ENCODE results near the gene AAK1.

AAK1 gene

DNA sequence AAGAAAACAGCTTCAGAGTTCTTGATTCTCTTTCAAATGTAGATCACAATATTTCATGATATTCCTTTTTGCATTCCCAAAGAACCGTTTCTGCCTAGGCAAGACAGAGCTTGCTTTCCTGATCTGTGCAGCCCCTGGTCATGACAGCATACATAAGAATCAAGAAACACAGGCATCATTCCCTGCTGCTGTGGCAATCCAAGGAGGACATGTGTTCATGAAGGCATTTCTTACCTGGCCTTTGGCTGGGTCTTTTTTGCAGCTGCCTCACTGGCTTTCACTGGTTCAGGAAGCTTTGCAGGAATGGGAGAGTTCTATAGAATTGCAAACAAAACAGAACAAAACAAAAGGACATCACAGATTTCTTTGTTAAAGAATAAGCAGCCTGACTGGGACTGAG lies 118.7 kb downstream of the AAK1 start:
- no peaks in the 10 kb centered on the region for H3K9me3 ChIP-seq (ENCODE audit: control insufficient read depth, insufficient read depth, low read length)
- peaks cover 12% of the 10 kb centered on the region for H3K36me3 ChIP-seq (ENCODE audit: insufficient read depth, low read length)
- H3K4me1 ChIP-seq (ENCODE audit: insufficient read depth, low read length): peaks cover 10% of the 10 kb centered on the region; the same call in 1 of the 2 replicates
- no peak overlapping the region for H3K9ac ChIP-seq (ENCODE audit: low read depth, low read length)

DNA sequence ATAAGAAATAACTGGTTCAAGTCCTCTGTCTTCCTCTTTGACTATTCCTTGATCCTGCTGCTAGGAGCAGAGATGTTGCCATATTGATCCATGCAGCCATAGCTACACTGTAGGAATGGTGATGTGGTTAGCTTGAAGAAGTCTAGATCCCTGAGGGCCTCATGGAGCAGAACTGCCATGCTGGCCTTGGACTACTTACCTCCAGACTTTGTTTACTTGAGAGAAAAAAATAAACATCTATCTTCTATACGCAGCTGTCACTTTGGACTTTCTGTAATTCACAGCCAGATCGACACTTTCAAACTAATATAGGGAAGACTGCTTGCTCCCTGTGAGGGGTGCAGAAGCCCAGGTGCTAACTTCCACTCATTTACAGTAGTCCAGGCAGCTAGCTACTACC lies 121.8 kb downstream of the AAK1 start:
- peaks cover 11% of the 10 kb centered on the region for H3K36me3 ChIP-seq (ENCODE audit: insufficient read depth, low read length)
- no peaks in the 10 kb centered on the region for H3K9me3 ChIP-seq (ENCODE audit: control insufficient read depth, insufficient read depth, low read length)
- peaks cover 17% of the 10 kb centered on the region for H3K4me1 ChIP-seq (ENCODE audit: insufficient read depth, low read length)
- H3K9ac ChIP-seq (ENCODE audit: low read depth, low read length): no peak overlapping the region

DNA sequence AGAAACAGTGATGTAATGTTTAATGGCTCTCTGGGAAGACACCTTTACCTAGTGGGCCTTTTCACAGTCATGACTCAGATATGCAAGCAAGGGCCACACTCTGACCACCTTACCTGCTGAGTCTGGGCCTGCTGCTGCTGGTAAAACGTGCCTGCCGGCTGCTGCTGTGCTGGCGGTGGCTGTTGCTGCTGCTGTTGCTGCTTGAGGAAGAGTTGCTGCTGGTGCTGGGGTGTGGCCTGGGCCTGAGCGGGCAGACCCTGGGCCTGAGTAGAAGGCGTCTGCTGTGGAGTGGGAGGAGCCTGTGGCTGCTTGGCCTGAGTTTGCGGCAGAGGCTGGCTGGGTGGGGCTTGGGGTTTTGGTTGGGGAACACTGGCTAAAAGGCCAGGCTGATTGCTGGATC lies 124.7 kb downstream of the AAK1 start:
- H3K36me3 ChIP-seq (ENCODE audit: insufficient read depth, low read length): peaks cover 4% of the 10 kb centered on the region
- peaks cover 13% of the 10 kb centered on the region for H3K4me1 ChIP-seq (ENCODE audit: insufficient read depth, low read length)
- H3K9me3 ChIP-seq (ENCODE audit: control insufficient read depth, insufficient read depth, low read length): no peaks in the 10 kb centered on the region
- no peak overlapping the region for H3K9ac ChIP-seq (ENCODE audit: low read depth, low read length)

DNA sequence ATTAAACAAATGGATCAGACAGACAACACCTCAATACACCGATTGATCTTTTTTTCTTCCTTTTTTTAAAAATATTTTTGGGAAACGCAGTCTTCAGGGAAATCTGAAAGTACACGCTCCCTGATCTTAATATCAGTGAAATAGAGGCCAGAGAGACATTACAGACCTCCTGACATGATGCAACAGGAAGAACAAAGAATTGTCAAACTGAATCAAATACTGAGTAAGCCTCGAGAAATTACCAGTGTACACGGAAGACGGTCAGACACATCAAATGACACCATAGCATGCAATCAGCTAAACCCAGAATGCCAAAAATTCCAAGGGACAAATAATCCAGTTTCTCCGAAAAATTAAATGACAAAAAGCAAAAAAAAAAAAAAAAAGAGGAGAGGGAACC lies 126.1 kb downstream of the AAK1 start:
- H3K9ac ChIP-seq (ENCODE audit: low read depth, low read length): no peak overlapping the region
- H3K36me3 ChIP-seq (ENCODE audit: insufficient read depth, low read length): no peaks in the 10 kb centered on the region; the same call in none of the 2 replicates
- no peaks in the 10 kb centered on the region for H3K9me3 ChIP-seq (ENCODE audit: control insufficient read depth, insufficient read depth, low read length)
- H3K4me1 ChIP-seq (ENCODE audit: insufficient read depth, low read length): peaks cover 13% of the 10 kb centered on the region

DNA sequence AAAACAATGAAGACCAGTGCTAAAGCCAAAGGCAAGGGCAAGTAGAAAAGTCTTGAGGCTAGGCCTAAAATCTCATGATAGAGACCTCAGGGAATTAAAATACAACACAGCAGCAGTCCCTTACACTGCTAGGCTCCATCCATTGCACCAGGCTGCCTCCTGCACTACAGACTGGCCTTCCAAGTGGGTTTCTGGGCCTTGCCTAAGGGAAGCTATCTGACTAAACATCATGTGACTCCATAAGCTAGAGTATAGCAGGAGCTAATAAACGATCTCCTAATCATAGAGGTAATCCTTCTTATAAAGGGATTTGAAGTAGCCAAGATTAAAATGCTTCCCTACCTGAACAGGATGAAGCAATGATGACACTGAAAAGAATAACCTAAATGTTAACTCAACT lies 128.7 kb downstream of the AAK1 start:
- H3K9ac ChIP-seq (ENCODE audit: low read depth, low read length): no peak overlapping the region

DNA sequence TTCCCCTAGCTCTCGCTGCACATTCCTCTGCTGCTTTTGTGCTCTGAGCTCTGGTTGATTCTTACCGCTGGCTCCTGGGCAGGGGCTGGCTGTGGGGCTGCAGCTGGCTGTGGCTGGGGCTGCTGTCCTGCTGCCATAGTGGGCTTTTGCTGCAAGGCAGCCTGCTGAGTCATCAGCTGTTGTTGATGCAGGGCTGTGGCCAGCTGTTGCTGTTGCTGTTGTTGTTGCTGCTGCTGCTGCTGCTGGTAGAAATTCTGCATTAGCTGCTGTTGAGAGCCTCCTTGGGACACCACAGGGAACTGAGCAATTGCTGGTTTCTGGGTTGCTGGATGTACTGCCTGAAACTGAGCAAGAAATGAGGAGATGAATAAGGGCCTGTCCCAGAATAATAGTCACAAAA lies 129.1 kb downstream of the AAK1 start:
- H3K9me3 ChIP-seq (ENCODE audit: control insufficient read depth, insufficient read depth, low read length): no peaks in the 10 kb centered on the region
- no peak overlapping the region for H3K9ac ChIP-seq (ENCODE audit: low read depth, low read length)
- no peaks in the 10 kb centered on the region; the same call in 1 of the 2 replicates for H3K36me3 ChIP-seq (ENCODE audit: insufficient read depth, low read length)
- H3K4me1 ChIP-seq (ENCODE audit: insufficient read depth, low read length): peaks cover 9% of the 10 kb centered on the region

More for the DNA sequence above, 128.7 kb downstream of the AAK1 start:
- peaks cover 13% of the 10 kb centered on the region for H3K4me1 ChIP-seq (ENCODE audit: insufficient read depth, low read length)
- no peaks in the 10 kb centered on the region; the same call in 1 of the 2 replicates for H3K36me3 ChIP-seq (ENCODE audit: insufficient read depth, low read length)
- no peaks in the 10 kb centered on the region for H3K9me3 ChIP-seq (ENCODE audit: control insufficient read depth, insufficient read depth, low read length)

DNA sequence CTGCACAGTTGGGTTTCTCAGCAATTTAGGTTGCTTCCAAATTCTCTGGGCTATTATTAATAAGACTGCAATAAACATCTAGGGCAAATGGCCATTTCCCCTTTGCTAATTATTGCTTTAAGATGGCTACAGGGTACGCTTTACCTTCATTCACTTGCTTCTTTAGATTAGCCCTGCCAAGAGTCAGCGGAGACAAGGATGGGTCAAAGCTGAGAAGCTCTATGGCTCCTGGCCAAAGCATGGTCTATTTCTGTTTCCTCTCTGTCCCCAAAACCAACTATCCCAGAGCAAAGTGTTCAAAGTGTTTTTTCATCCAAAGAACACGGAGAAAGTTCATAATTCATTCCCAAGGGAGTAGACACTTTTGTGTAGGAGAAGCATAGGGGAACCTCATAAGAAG lies 131.1 kb downstream of the AAK1 start:
- Histone ChIP-seq H3K36me3 (ENCODE audit: insufficient read depth, low read length) (peaks cover 3% of the 10 kb centered on the region; the same call in 1 of the 2 replicates), H3K9me3 (ENCODE audit: control insufficient read depth, insufficient read depth, low read length) (no peaks in the 10 kb centered on the region), H3K9ac (ENCODE audit: low read depth, low read length) (no peak overlapping the region), H3K4me1 (ENCODE audit: insufficient read depth, low read length) (0 out of 2 replicates have a peak, but pooled peaks cover 6% of the 10 kb centered on the region)

DNA sequence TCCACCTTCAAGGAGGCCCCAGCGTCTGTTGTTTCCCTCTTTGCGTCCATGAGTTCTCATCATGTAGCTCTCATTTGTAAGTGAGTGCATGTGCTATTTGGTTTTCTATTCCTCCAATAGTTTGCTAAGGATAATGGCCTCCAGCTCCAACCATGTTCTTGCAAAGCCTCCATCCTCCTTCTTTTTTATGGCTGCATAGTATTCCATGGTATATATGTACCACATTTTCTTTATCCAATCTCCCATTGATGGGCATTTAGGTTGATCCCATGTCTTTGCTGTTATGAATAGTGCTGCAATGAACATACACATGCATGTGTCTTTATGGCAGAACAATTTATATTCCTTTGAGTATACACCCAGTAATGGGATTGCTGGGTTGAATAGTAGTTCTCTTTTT lies 133.3 kb downstream of the AAK1 start:
- Histone ChIP-seq H3K9ac (ENCODE audit: low read depth, low read length) (no peak overlapping the region), H3K9me3 (ENCODE audit: control insufficient read depth, insufficient read depth, low read length) (no peaks in the 10 kb centered on the region), H3K36me3 (ENCODE audit: insufficient read depth, low read length) (peaks cover 6% of the 10 kb centered on the region), H3K4me1 (ENCODE audit: insufficient read depth, low read length) (0 out of 2 replicates have a peak, but pooled peaks cover 6% of the 10 kb centered on the region)

DNA sequence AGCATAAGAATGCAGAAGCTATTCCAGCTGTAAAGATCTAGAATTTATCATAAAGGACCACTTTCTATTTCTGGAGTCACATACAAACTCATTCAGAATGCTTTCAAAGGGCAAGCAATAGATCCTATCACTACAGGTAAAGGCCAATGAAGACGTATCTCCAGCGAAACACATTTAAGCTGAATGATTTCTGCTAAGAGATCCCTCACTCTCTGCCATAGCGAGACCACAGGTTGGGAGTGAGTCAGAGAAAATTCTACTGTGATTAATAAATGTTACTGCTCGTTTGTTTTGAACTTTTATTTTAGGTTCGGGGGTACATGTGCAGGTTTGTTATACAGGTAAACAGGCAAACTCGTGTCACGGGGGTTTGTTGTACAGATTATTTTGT lies 133.8 kb downstream of the AAK1 start:
- 0 out of 2 replicates have a peak, but pooled peaks cover 2% of the 10 kb centered on the region for H3K4me1 ChIP-seq (ENCODE audit: insufficient read depth, low read length)
- H3K36me3 ChIP-seq (ENCODE audit: insufficient read depth, low read length): peaks cover 8% of the 10 kb centered on the region
- no peak overlapping the region for H3K9ac ChIP-seq (ENCODE audit: low read depth, low read length)
- no peaks in the 10 kb centered on the region for H3K9me3 ChIP-seq (ENCODE audit: control insufficient read depth, insufficient read depth, low read length)

DNA sequence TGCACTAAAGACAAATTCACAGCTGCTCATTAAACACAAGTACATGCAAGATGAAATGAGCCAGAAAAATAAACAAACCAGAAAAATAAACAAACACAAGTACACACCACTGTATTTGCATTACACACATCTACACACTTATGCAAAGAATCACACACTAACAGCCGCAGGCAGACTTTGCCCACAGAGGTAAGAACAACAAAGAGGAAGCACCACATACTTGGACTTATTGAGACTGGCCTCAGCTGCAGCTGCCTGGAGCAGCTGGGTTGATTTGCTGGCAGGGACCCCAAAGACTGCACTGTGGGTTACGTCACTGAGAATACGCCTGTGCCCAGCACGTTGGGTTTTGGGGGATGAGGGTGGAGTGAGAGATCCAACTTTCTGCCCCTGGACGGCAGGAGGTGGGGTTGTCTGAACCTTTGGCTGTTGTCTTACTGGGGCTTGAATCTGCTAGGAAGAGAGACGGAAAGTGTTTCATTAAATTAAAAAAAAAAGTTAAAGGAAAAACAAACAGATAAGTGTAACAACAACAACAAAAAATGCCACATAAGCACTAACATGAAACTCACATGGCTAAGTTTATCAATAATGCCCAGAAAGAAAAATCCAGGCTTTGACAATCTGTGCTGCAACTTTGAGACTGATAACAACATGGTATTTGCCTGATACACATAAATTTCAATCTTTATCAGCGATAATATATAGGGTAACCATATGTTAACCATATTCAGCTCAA lies 134.4 kb downstream of the AAK1 start:
- Histone ChIP-seq H3K36me3 (ENCODE audit: insufficient read depth, low read length) (peaks cover 8% of the 10 kb centered on the region), H3K4me1 (ENCODE audit: insufficient read depth, low read length) (no peaks in the 10 kb centered on the region), H3K9ac (ENCODE audit: low read depth, low read length) (no peak overlapping the region), H3K9me3 (ENCODE audit: control insufficient read depth, insufficient read depth, low read length) (no peaks in the 10 kb centered on the region)

DNA sequence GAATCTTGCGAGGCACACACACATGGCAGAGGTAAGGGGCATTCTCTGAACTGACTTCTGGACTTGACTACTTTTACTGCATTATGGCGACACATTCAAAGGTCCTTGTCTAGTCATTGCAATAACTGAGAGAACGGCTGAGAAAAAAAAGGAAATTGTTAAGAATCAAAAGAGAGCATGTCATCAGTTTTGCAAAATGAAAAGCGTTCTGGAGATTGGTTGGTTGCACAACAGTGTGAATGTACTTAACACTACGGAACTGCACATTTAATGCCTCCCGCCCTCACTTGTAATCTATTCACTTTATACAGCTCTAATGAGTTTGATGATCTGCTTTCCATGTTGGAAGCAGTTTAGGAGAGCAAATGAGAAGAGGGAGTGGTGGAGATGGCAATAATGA lies 137.8 kb downstream of the AAK1 start:
- H3K9ac ChIP-seq (ENCODE audit: low read depth, low read length): no peak overlapping the region
- peaks cover 8% of the 10 kb centered on the region; the same call in 1 of the 2 replicates for H3K36me3 ChIP-seq (ENCODE audit: insufficient read depth, low read length)
- peaks cover 11% of the 10 kb centered on the region for H3K4me1 ChIP-seq (ENCODE audit: insufficient read depth, low read length)
- H3K9me3 ChIP-seq (ENCODE audit: control insufficient read depth, insufficient read depth, low read length): no peaks in the 10 kb centered on the region

DNA sequence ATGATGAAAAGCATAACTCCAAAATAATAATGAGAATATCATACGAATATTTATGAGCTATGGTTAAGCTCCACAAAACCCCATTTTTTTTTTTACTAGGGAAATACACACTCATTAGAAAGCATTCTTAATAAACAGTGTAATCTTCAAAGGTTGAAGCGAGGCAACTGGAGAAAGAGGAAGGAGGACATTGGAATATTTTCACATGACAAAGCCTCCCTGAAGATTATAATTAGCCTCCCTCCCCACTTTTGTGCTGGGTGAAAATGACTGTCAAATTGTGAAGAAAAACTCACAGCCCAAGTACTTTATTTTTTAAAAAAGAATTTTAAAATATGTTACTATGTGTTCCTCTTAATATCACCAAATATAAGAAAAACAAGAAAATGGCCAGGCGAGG lies 142.2 kb downstream of the AAK1 start:
- Histone ChIP-seq H3K4me1 (ENCODE audit: insufficient read depth, low read length) (peaks cover 12% of the 10 kb centered on the region), H3K9me3 (ENCODE audit: control insufficient read depth, insufficient read depth, low read length) (no peaks in the 10 kb centered on the region), H3K9ac (ENCODE audit: low read depth, low read length) (no peak overlapping the region), H3K36me3 (ENCODE audit: insufficient read depth, low read length) (peaks cover 5% of the 10 kb centered on the region)

DNA sequence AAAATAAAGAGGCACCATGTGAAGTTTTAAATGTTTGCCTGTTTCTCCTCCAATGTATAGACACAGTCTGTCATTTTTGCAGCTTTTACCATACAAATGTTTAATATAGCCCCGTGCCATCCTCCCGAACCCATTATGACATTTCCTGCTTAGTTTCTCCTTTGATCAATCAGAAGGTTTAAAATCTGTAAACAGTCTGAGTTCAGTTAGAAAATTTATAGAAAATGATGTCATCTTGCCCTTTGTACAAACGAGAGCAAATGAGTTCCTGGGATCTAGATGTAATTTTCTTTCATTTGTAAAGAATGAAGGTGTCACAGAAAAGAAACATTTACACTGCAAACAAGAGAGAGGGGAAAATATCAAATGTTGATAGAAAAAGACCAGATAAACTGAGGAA lies 143.6 kb downstream of the AAK1 start:
- Histone ChIP-seq H3K9ac (ENCODE audit: low read depth, low read length) (no peak overlapping the region), H3K9me3 (ENCODE audit: control insufficient read depth, insufficient read depth, low read length) (no peaks in the 10 kb centered on the region), H3K36me3 (ENCODE audit: insufficient read depth, low read length) (no peaks in the 10 kb centered on the region; the same call in 1 of the 2 replicates), H3K4me1 (ENCODE audit: insufficient read depth, low read length) (peaks cover 12% of the 10 kb centered on the region)

DNA sequence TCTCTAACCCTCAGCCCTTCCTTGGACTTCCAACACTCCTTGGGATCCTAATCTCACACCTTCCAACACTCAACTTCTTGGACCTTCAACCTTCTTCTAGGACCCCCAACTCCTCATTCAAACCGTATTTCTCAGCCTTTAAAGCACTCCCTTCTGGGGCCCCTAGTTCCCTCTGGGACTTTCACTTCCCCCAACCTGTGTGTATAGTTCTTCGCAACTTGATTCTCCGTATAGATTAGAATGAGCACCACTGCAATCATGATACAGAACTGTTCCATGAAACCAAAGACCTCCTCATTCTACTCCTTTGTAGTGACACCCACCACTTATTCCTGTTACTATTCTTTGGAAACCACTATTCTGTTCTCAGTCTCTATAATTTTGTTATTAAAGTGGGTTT lies 144.3 kb downstream of the AAK1 start:
- no peak overlapping the region for H3K9ac ChIP-seq (ENCODE audit: low read depth, low read length)
- no peaks in the 10 kb centered on the region; the same call in 1 of the 2 replicates for H3K36me3 ChIP-seq (ENCODE audit: insufficient read depth, low read length)
- H3K4me1 ChIP-seq (ENCODE audit: insufficient read depth, low read length): peaks cover 12% of the 10 kb centered on the region
- H3K9me3 ChIP-seq (ENCODE audit: control insufficient read depth, insufficient read depth, low read length): no peaks in the 10 kb centered on the region

DNA sequence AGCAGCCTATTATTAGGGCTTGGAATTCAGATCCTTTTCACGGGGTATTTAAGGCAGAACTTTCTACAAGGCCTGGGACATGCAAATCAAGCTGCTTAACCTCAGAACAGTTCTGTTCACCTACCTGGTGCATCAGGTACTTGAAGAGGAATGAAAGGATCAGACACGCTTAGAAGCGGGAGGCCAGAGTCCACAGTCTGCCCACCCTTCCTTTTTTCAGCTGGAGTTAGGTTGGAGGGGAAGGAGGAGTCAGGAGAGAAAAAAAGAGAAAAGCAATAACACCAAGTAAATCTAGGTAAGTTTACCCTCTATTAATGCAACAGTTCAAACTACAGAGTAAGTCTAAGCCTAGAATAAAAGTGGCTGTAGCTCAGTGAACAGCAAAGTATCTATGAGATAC lies 147.7 kb downstream of the AAK1 start:
- Histone ChIP-seq H3K4me1 (ENCODE audit: insufficient read depth, low read length) (peaks cover 3% of the 10 kb centered on the region; the same call in 1 of the 2 replicates), H3K36me3 (ENCODE audit: insufficient read depth, low read length) (no peaks in the 10 kb centered on the region; the same call in 1 of the 2 replicates), H3K9ac (ENCODE audit: low read depth, low read length) (no peak overlapping the region), H3K9me3 (ENCODE audit: control insufficient read depth, insufficient read depth, low read length) (no peaks in the 10 kb centered on the region)
